GM19193 (cell line): ENCODE data around the gene GRAMD1B.

ENCODE experiments used
- POLR2A ChIP-seq: IDR thresholded peaks from 4 replicates; pipeline ENCODE4 v1.6.1; 2011; ENCODE audit not compliant: insufficient read depth, insufficient read length; ENCODE audit errors: extremely low read depth

The GRAMD1B gene

GRCh38 chr11:123494195-123495050 lies 64.4 kb downstream of the GRAMD1B start:
- TF ChIP-seq POLR2A, result no peak

- no peak for TF ChIP-seq POLR2A
Observed at GRCh38 chr11:123504401-123504800, 74.3 kb downstream of the GRAMD1B start.

- TF ChIP-seq POLR2A, result no peak
Observed at GRCh38 chr11:123505546-123506299, 75.7 kb downstream of the GRAMD1B start.

- no peak for TF ChIP-seq POLR2A
Observed at GRCh38 chr11:123507043-123507442, 77.0 kb downstream of the GRAMD1B start.

GRCh38 chr11:123509737-123510578 lies 79.9 kb downstream of the GRAMD1B start:
- TF ChIP-seq POLR2A, result no peak

GRCh38 chr11:123510579-123510905 lies 80.5 kb downstream of the GRAMD1B start:
- no peak for TF ChIP-seq POLR2A

- no peak for TF ChIP-seq POLR2A
Observed at GRCh38 chr11:123511037-123511870, 81.2 kb downstream of the GRAMD1B start.

- TF ChIP-seq POLR2A, result no peak
Observed at GRCh38 chr11:123516238-123516637, 86.2 kb downstream of the GRAMD1B start.

- no peak for TF ChIP-seq POLR2A
Observed at GRCh38 chr11:123517559-123518364, 87.7 kb downstream of the GRAMD1B start.

- no peak for TF ChIP-seq POLR2A
Observed at GRCh38 chr11:123518496-123519054, 88.5 kb downstream of the GRAMD1B start.

GRCh38 chr11:123519055-123519796 lies 89.2 kb downstream of the GRAMD1B start:
- TF ChIP-seq POLR2A, result no peak

GRCh38 chr11:123519797-123520193 lies 89.7 kb downstream of the GRAMD1B start:
- no peak for TF ChIP-seq POLR2A
